Prostate gland (tissue), 2 donors: ENCODE measurements around the gene ADAM22. TPM values are rescaled to one million over a fixed set of nuclear protein-coding genes. Genes with fewer than 3 reads are reported as not detected.

Source experiments
- DNase-seq: peaks from one replicate; pipeline ENCODE4 v3.0.0-alpha.2; 2019; ENCODE audit warnings: low spot score
- H3K27ac ChIP-seq, 2 donors: fragments of 200-600 bp; sonication (generic); 2 replicates each; pipeline ENCODE4 v1.5.1; 2017 to 2019
- H3K27me3 ChIP-seq: fragments of 200-600 bp; sonication (generic); replicated peaks from 2 replicates; pipeline ENCODE4 v1.5.1; 2019; ENCODE audit not compliant: insufficient read depth
- H3K36me3 ChIP-seq, 2 donors: fragments of 200-600 bp; sonication (generic); 1 replicate in 1 of 2; 2 replicates in 1 of 2; pipeline versions ENCODE4 v1.5.1 to v1.8.1; 2017 to 2019
- H3K4me1 ChIP-seq: fragments of 200-600 bp; sonication (generic); replicated peaks from 2 replicates; pipeline ENCODE4 v1.5.1; 2019
- H3K4me3 ChIP-seq, 2 donors: fragments of 200-600 bp; sonication (generic); 2 replicates each; pipeline ENCODE4 v1.5.1; 2017 to 2019
- H3K9me3 ChIP-seq: fragments of 200-600 bp; sonication (generic); 2 replicates; pipeline ENCODE4 v1.5.1; 2017
- CTCF ChIP-seq, 4 experiments: fragments of 200-600 bp in 2 of 4; fragments of 450-650 bp in 2 of 4; sonication (generic) in 2 of 4; IDR thresholded peaks; 1 replicate in 3 of 4; 2 replicates in 1 of 4; pipeline ENCODE4 v1.5.1; 2016 to 2019; ENCODE audit warnings: antibody characterized with exemption in 4 of 4, mild to moderate bottlenecking in 2 of 4, moderate library complexity in 2 of 4
- POLR2A ChIP-seq: fragments of 450-650 bp; IDR thresholded peaks from one replicate; pipeline ENCODE4 v1.6.1; 2016; ENCODE audit warnings: antibody characterized with exemption, mild to moderate bottlenecking
- POLR2AphosphoS5 ChIP-seq: sonication (generic); formaldehyde crosslinking; IDR thresholded peaks from one replicate; pipeline ENCODE4 v1.6.1; 2017; ENCODE audit warnings: antibody characterized with exemption
- WGBS: methylation state at CpG from one replicate; pipeline ENCODE4 v1.1.5; 2018; 5-methylcytosine and 5-hydroxymethylcytosine counted together
- intact Hi-C: fragments of 100-400 bp; cut with DNase I; formaldehyde crosslinking; loops from one replicate; pipeline ENCODE4 v1.14.2; 2022
- total RNA-seq, 2 donors: library from RNA; depleted of rRNA; stranded (reverse); fragments of >200 nt; gene quantifications; one replicate each; pipeline ENCODE4 v1.1.0, GENCODE V29; 2016

Gene ADAM22
- total RNA-seq, 2 donors from 2014 or later, result 8.4 to 8.5 TPM

- Histone ChIP-seq H3K27me3 (no peaks in the 10 kb centered on the region), H3K36me3 (peaks cover 0 to 9% of the 10 kb centered on the region in 2 donors), H3K4me1 (no peaks in the 10 kb centered on the region), H3K27ac (no peak overlapping the region), H3K4me3 (no peak overlapping the region), H3K9me3 (no peaks in the 10 kb centered on the region)
- no peak for DNase-seq
- TF ChIP-seq POLR2A, result no peak
- no peak for TF ChIP-seq CTCF (IDR thresholded peaks at IDR 0.05)
- no peak for TF ChIP-seq POLR2AphosphoS5
- intact Hi-C loops, result no loop called here
Observed at GRCh38 chr7:88205179-88205578, 271.1 kb downstream of the ADAM22 start.

DNA sequence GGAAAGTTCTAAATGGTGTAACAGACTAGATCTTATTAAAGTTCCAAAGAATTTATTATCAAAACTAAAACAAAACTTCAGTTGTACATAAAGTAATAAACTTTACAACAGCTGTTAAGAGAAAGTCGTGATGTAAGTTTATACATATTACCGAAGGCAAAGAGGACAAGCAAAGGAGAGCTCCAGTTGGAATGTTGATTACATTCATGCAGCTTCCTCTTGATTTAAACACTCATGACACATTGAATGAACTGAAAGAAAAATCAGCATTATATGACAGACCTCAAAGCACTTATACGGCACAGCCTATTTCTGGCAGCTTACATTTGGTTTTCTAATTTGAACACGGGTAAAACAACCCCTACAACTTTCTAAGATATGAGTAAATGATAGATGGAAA, 272.2 kb downstream of the ADAM22 start:
- no peaks in the 10 kb centered on the region for H3K27me3 ChIP-seq
- intact Hi-C loops, result no loop called here
- peaks cover 0 to 9% of the 10 kb centered on the region in 2 donors for H3K36me3 ChIP-seq
- TF ChIP-seq CTCF (IDR thresholded peaks at IDR 0.05), result no peak
- H3K4me3 ChIP-seq, result no peak overlapping the region
- DNase-seq, result no peak
- WGBS, result 65% methylated on average over 4 of the region's 4 CpGs
- no peaks in the 10 kb centered on the region for H3K4me1 ChIP-seq
- no peak overlapping the region for H3K27ac ChIP-seq
- H3K9me3 ChIP-seq, result no peaks in the 10 kb centered on the region

- H3K4me1 ChIP-seq, result no peaks in the 10 kb centered on the region
- no peaks in the 10 kb centered on the region for H3K27me3 ChIP-seq
- H3K4me3 ChIP-seq, result no peak overlapping the region
- intact Hi-C loops, result no loop called here
- no peak for TF ChIP-seq CTCF (IDR thresholded peaks at IDR 0.05)
- TF ChIP-seq POLR2A, result no peak
- TF ChIP-seq POLR2AphosphoS5, result no peak
- DNase-seq, result no peak
- peaks cover 0 to 8% of the 10 kb centered on the region in 2 donors for H3K36me3 ChIP-seq
- H3K27ac ChIP-seq, result no peak overlapping the region
- 87% methylated on average over 3 of the region's 3 CpGs for WGBS
- no peaks in the 10 kb centered on the region for H3K9me3 ChIP-seq
Observed at GRCh38 chr7:88208521-88208920, 274.5 kb downstream of the ADAM22 start.

GRCh38 chr7:88212918-88213317, 278.9 kb downstream of the ADAM22 start:
- no peak overlapping the region for H3K27ac ChIP-seq
- no peaks in the 10 kb centered on the region for H3K9me3 ChIP-seq
- DNase-seq, result no peak
- peaks cover 6 to 7% of the 10 kb centered on the region in 2 donors for H3K36me3 ChIP-seq
- H3K27me3 ChIP-seq, result no peaks in the 10 kb centered on the region
- H3K4me3 ChIP-seq, result no peak overlapping the region
- intact Hi-C loops, result no loop called here
- 100% methylated on average over 1 of the region's 1 CpG for WGBS
- TF ChIP-seq POLR2A (no peak), CTCF (IDR thresholded peaks at IDR 0.05) (no peak), POLR2AphosphoS5 (no peak)
- H3K4me1 ChIP-seq, result no peaks in the 10 kb centered on the region

DNA sequence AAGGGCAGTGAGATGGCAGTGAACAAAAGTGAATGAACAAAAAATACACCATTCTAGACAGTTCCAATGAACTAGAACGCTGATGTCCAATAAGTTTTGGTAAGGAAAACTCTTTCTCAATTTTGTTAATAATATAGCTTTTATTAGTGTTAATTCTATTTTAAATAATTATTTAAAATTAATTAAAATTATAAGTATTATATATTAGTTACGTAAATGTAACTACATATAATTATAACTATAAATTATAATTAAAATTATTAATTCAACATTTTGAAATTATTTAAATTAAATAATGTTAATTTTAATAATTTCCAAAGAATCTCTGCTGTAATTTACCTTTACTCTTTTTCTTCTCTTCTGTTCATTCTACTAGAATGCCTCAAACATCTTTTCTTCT, 280.4 kb downstream of the ADAM22 start:
- intact Hi-C loops, result no loop called here
- Histone ChIP-seq H3K36me3 (peaks cover 0 to 7% of the 10 kb centered on the region in 2 donors), H3K27me3 (no peaks in the 10 kb centered on the region), H3K9me3 (no peaks in the 10 kb centered on the region), H3K27ac (no peak overlapping the region), H3K4me3 (no peak overlapping the region), H3K4me1 (no peaks in the 10 kb centered on the region)
- DNase-seq, result no peak
- WGBS, result 98% methylated on average over 2 of the region's 2 CpGs
- TF ChIP-seq POLR2AphosphoS5 (no peak), CTCF (IDR thresholded peaks at IDR 0.05) (no peak), POLR2A (no peak)
